ENCODE measurements around the gene EEA1. TPM values are rescaled to one million over a fixed set of nuclear protein-coding genes. Genes with fewer than 3 reads are reported as not detected.
"Not testable (repeated sequence)": the region's sequence is repeated elsewhere in the genome, so short reads cannot be mapped to it uniquely, and the experiment has no call there.

The EEA1 gene
- total RNA-seq, 1 donor from 2014 or later, result 59.2 TPM

- TF ChIP-seq CTCF (IDR thresholded peaks at IDR 0.05) (no peak), POLR2AphosphoS5 (IDR thresholded peaks at IDR 0.05; ENCODE audit: insufficient read depth in 1 of 2, low read depth in 1 of 2) (no peak), POLR2A (IDR thresholded peaks at IDR 0.05) (no peak)
- no peak overlapping the region for H3K27ac ChIP-seq
- no peaks in the 10 kb centered on the region for H3K9me3 ChIP-seq
- DNase-seq (ENCODE audit: extremely low spot score in 2 of 2), result no peak
- peaks cover 0 to 37% of the 10 kb centered on the region in 2 donors for H3K36me3 ChIP-seq
- H3K27me3 ChIP-seq, result no peaks in the 10 kb centered on the region
- intact Hi-C loops (cut with DNase I), result no loop called here
- no peaks in the 10 kb centered on the region for H3K4me1 ChIP-seq
- no peak overlapping the region for H3K4me3 ChIP-seq
These were observed 125.2 kb downstream of the EEA1 start for GRCh38 chr12:92803903-92804302.

GRCh38 chr12:92802906-92803305, 126.2 kb downstream of the EEA1 start:
- H3K36me3 ChIP-seq, result peaks cover 0 to 35% of the 10 kb centered on the region in 2 donors
- no peak for TF ChIP-seq POLR2AphosphoS5 (IDR thresholded peaks at IDR 0.05; ENCODE audit: insufficient read depth in 1 of 2, low read depth in 1 of 2)
- no peak for TF ChIP-seq CTCF (IDR thresholded peaks at IDR 0.05)
- no peak for TF ChIP-seq POLR2A (IDR thresholded peaks at IDR 0.05)
- H3K4me1 ChIP-seq, result no peaks in the 10 kb centered on the region
- no peak overlapping the region for H3K4me3 ChIP-seq
- H3K27me3 ChIP-seq, result no peaks in the 10 kb centered on the region
- DNase-seq (ENCODE audit: extremely low spot score in 2 of 2), result no peak
- no peak overlapping the region for H3K27ac ChIP-seq
- intact Hi-C loops (cut with DNase I), result no loop called here
- H3K9me3 ChIP-seq, result no peaks in the 10 kb centered on the region

- H3K4me3 ChIP-seq, result no peak overlapping the region
- H3K27ac ChIP-seq, result no peak overlapping the region
- intact Hi-C loops (cut with DNase I), result no loop called here
- peaks cover 0 to 16% of the 10 kb centered on the region in 2 donors for H3K36me3 ChIP-seq
- no peaks in the 10 kb centered on the region for H3K27me3 ChIP-seq
- H3K9me3 ChIP-seq, result no peaks in the 10 kb centered on the region
- TF ChIP-seq CTCF (IDR thresholded peaks at IDR 0.05) (no peak), POLR2AphosphoS5 (IDR thresholded peaks at IDR 0.05; ENCODE audit: insufficient read depth in 1 of 2, low read depth in 1 of 2) (no peak), POLR2A (IDR thresholded peaks at IDR 0.05) (no peak)
- DNase-seq (ENCODE audit: extremely low spot score in 2 of 2), result no peak
- H3K4me1 ChIP-seq, result no peaks in the 10 kb centered on the region
These were observed 132.4 kb downstream of the EEA1 start for GRCh38 chr12:92796650-92797049.

GRCh38 chr12:92794814-92795213, 134.3 kb downstream of the EEA1 start:
- no peaks in the 10 kb centered on the region for H3K27me3 ChIP-seq
- H3K9me3 ChIP-seq, result no peaks in the 10 kb centered on the region
- no peak for TF ChIP-seq CTCF (IDR thresholded peaks at IDR 0.05)
- TF ChIP-seq POLR2A (IDR thresholded peaks at IDR 0.05), result no peak
- no peak for TF ChIP-seq POLR2AphosphoS5 (IDR thresholded peaks at IDR 0.05; ENCODE audit: insufficient read depth in 1 of 2, low read depth in 1 of 2)

GRCh38 chr12:92794356-92794755, 134.7 kb downstream of the EEA1 start:
- H3K27me3 ChIP-seq; H3K36me3 ChIP-seq; intact Hi-C loops (cut with DNase I); H3K4me3 ChIP-seq; DNase-seq (ENCODE audit: extremely low spot score in 2 of 2); H3K9me3 ChIP-seq; H3K4me1 ChIP-seq; H3K27ac ChIP-seq: not testable (repeated sequence)

More at GRCh38 chr12:92794814-92795213, 134.3 kb downstream of the EEA1 start:
- H3K27ac ChIP-seq, result no peak overlapping the region
- no peaks in the 10 kb centered on the region for H3K4me1 ChIP-seq
- intact Hi-C loops (cut with DNase I), result no loop called here
- no peak overlapping the region for H3K4me3 ChIP-seq
- DNase-seq (ENCODE audit: extremely low spot score in 2 of 2), result no peak
- H3K36me3 ChIP-seq, result peaks cover 0 to 7% of the 10 kb centered on the region in 2 donors

- H3K9me3 ChIP-seq, result no peaks in the 10 kb centered on the region
- H3K4me3 ChIP-seq, result no peak overlapping the region
- DNase-seq (ENCODE audit: extremely low spot score in 2 of 2), result no peak
- TF ChIP-seq POLR2AphosphoS5 (IDR thresholded peaks at IDR 0.05; ENCODE audit: insufficient read depth in 1 of 2, low read depth in 1 of 2) (no peak), POLR2A (IDR thresholded peaks at IDR 0.05) (no peak), CTCF (IDR thresholded peaks at IDR 0.05) (no peak)
- H3K27me3 ChIP-seq, result no peaks in the 10 kb centered on the region
- no peak overlapping the region for H3K27ac ChIP-seq
- H3K36me3 ChIP-seq, result no peaks in the 10 kb centered on the region
- intact Hi-C loops (cut with DNase I), result no loop called here
- peaks cover 10% of the 10 kb centered on the region for H3K4me1 ChIP-seq
These were observed 143.1 kb downstream of the EEA1 start for GRCh38 chr12:92786045-92786444.

Measured in vagina (tissue), 2 donors.